NCI-H2171 (cell line): Measurements from ENCODE around the gene CDCP1.
"Not testable (repeated sequence)": the region's sequence is repeated elsewhere in the genome, so short reads cannot be mapped to it uniquely, and the experiment has no call there.

Experiments
- DNase-seq: peaks from one replicate; lab custom pipeline; 2025; lab: John Stamatoyannopoulos, UW

Gene CDCP1

DNA sequence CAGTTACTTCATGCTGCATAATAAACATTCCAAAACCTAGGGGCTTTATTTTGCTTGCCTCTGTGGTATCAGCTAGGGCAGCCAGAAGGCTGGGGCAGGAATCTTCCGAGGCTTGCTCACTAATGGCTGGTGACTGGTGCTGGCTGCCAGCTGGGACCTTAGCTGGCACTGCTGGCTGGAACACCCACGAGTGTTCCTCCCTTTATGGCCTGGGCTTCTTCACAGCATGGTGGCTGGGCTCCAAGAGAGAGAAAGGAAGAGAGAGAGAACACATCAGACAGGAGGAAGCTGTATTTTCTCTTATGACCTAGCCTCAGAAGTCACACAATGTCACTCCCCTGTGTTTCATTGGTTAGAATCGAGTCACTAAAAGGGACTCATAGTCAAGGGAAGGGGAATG is 23.9 kb upstream of the CDCP1 start:
- DNase-seq, result no peak

- DNase-seq, result no peak
Observed at GRCh38 chr3:45169125-45169904, 23.1 kb upstream of the CDCP1 start.

- DNase-seq, result no peak
Observed at GRCh38 chr3:45168451-45168850, 22.3 kb upstream of the CDCP1 start.

DNA sequence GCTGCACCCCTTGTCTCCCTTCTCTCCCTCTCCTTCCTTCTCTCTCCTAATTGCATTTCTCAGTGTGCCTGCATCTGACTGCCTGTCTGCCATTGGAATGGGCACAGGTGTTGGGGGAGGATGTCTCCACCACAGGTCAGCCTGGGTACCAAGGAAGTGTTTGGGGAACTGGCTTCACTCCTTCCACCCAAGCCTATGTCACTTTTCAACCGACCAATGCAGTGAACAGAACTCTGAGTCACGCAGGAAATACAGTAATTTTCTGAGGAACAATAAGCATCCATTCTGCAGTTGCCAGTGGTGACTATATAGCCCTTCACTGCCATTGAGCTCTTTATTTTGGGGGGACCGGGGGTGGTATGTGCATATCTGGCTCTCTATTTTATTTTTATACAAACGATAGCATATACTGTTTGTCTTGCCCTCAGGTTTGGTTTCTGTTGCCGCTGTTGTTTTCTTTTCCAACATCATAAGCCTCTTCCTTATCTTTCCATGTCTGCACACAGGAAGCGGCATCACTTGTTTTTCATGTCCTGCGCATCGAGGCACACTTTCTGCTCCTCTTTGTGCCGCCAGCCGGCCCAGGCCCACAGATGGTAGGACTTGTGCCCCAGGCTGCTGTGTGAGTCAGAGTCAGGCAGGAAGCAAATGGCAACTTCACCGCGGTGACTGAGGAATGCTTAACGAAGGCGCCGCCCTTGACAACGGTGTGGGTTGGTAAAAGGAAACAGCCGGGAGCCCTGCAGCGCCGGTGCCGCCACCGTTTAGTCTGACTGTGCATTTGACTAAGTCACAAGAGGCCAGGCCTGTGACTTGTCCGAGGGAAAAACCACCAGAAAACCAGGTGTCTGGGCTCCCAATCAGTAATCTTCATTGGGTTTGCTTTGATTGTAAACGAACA is 21.1 kb upstream of the CDCP1 start:
- DNase-seq, result peak; percentile 59

GRCh38 chr3:45166321-45166879 is 20.2 kb upstream of the CDCP1 start:
- no peak for DNase-seq

GRCh38 chr3:45165497-45166283 is 19.5 kb upstream of the CDCP1 start:
- no peak for DNase-seq

DNA sequence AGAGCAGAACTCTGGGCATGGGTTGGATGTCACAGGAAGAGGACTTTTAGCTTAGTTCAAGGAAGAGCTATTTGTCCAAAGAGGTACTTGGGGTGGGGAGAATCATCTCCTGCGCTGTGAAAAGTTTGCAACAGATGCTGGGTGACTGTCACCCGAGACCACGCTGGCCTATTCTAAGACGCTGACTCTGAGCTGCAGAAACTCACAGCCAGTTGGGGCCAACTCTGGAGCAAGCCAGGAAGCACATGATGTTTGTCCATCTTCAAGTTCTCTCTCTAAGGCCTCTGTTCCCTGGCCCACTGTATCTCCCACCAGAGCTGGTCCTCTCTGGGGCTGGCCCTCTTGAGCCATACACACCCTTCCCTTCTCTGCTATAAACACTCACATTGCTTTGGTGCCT is 17.9 kb upstream of the CDCP1 start:
- no peak for DNase-seq

DNA sequence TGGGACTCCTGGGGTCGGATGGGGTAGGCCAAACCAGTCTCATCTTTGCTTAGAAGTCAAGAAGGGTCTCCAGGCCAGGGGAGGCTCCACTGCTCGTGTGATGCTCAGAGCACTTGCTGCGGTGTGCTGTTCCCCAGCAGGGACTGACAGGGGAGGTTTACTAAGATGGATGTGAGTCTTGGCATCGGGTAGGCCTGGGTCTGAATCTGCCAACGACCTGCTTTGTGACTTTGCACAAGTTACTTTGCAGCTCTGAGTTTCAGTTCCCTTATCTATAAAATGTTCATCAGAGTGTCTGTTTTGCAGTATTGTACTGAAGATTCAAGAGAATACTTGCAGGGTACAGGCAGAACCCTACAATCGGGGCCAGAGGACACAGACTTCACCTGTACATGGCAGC is 17.3 kb upstream of the CDCP1 start:
- DNase-seq, result no peak

GRCh38 chr3:45154641-45155147 is 8.5 kb upstream of the CDCP1 start:
- no peak for DNase-seq

DNA sequence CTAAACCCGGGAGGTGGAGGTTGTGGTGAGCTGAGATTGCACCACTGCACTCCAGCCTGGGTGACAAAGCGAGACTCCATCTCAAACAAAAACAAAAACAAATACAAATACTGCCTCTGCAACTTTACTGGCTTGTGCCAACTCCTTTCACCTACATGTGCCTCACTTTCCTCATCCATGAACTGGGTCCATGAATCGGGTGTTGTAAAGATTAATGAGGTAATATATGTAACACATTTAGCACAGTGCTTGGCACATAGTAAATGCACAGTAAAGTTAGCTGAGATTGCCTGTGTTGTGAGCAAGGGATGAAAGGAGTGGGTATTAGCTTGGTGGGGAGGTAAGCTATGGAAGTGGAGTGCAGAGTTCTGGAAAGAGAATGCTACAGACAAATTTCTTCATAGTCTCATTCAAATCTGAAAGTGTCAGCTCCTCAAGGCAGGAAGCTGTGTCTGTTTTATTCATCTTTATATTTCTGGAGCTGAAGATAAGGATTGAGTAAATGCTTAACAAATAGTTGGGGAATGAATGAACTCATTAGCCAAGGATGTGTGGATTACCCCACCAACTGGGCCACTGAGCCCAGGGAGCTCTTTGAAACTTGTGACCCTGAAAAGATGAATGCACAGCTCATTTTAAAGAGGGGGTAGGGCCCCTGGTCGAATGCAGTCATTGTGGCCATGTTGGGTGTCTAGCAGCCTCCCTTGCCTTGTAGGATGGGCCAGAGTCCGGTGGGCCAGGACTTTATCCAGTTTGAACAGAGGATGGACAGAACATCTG is 7.7 kb upstream of the CDCP1 start:
- DNase-seq, result no peak

GRCh38 chr3:45152307-45152706 is 6.1 kb upstream of the CDCP1 start:
- DNase-seq, result no peak

DNA sequence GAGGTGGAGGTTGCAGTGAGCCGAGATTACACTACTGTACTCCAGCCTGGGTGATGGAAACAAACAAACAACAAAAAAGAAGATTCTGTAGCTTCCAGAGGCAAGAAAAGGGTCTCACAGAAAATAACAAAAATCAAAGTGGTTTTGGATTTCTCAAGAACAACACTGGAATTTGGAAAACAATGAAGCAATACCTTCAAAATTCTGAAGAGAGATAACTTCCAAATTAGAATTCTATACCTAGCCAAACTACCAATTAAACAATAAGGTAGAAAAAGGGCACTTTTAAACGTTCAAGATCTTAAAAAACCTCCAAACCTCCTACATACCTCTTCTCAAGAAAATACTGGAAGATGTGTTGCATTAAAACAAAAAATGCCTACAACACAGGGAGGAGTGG is 4.9 kb upstream of the CDCP1 start:
- DNase-seq, result no peak

DNA sequence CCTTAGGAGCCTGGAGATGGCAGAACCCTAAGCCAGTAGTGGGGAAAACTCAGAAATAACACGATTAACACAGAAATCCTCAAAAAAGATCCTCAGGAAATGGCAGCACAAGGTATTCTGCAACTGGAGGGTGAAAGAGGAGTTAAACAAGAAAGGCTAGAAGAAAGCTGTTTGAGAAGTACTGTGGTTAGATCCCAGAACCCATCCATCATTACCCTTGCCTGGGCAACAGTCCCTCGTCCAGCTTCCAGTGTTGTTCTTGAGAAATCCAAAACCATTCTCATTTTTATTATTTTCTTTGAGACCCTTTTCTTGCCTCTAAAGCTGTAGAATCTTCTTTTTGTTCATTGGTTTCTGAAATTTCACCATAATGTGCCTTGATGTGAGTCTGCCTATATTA is 2.7 kb upstream of the CDCP1 start:
- DNase-seq, result no peak

GRCh38 chr3:45145223-45145622 is 955 bp downstream of the CDCP1 start:
- no peak for DNase-seq

DNA sequence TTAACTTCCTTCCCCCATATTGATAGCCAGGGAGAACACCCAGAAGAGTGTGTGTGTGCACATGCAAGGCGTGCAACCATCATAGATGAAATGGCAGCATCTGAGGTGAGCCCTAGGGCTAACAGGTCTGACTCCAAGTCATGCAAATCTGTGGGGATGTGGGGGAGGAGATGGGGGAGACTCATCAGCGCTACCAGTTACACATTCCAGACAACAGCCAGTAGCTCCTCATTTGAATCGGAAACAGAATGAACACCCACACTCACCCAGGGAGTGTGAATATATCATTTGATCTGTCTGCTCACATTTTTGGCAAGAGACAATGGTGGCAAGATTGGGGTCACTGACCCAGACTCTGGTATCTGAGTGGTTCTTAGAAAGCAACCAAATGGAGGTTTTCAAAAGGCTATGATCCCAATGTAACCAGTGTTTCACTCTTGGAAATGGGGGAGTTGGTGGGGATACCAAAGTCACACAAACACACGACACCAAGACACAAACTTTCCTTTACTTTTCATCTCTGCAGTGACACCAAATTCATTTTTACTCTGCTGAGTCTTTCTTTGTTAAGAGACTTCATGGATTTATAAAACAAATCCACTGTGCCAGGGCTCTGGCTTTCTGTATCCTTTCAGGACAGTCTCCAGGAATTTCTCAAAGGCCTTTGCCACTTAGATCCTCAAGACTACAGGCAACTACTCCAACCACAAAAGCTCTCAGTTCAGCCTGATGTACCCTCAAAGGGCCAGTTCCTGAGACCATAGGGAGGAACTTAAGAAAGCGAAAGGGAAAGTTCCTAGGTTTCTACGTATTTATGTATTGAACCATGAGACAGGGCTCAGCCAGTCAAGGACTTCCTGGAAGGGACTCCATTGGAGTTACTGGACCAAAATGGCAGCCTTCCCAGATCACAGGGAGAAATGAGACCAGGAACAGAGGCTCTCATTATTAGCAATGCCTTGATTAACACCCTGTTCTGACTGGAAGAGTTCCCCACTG is 2.2 kb downstream of the CDCP1 start:
- DNase-seq, result no peak

- not testable (repeated sequence) for DNase-seq
Observed at GRCh38 chr3:45140770-45141155, 5.4 kb downstream of the CDCP1 start.

- no peak for DNase-seq
Observed at GRCh38 chr3:45140141-45140769, 5.9 kb downstream of the CDCP1 start.

GRCh38 chr3:45139372-45140140 is 6.6 kb downstream of the CDCP1 start:
- DNase-seq, result peak; percentile 29
